HG03064 (cell line): Measurements from ENCODE around the gene MAML1.
"Not testable (repeated sequence)": the region's sequence is repeated elsewhere in the genome, so short reads cannot be mapped to it uniquely, and the experiment has no call there.

Source experiments
- ATAC-seq: cut with Tn5 transposase; IDR thresholded peaks from one replicate; pipeline ENCODE4 v1.9.1; 2021; ENCODE audit warnings: low read depth; ENCODE audit not compliant: unreplicated experiment

Gene MAML1

GRCh38 chr5:179732918-179733771, 523 bp downstream of the MAML1 start:
- peak; percentile 28 for ATAC-seq

GRCh38 chr5:179733772-179734126, 1.1 kb downstream of the MAML1 start:
- no peak for ATAC-seq

- no peak for ATAC-seq
These were observed 2.0 kb downstream of the MAML1 start for GRCh38 chr5:179734536-179735164.

GRCh38 chr5:179738742-179739141, 6.1 kb downstream of the MAML1 start:
- no peak for ATAC-seq

GRCh38 chr5:179744106-179744505, 11.5 kb downstream of the MAML1 start:
- ATAC-seq = not testable (repeated sequence)

GRCh38 chr5:179746872-179747271, 14.2 kb downstream of the MAML1 start:
- ATAC-seq = no peak

GRCh38 chr5:179747811-179748210, 15.2 kb downstream of the MAML1 start:
- ATAC-seq = no peak

- ATAC-seq = no peak
These were observed 17.4 kb downstream of the MAML1 start for GRCh38 chr5:179749857-179750508.

GRCh38 chr5:179753971-179754370, 21.3 kb downstream of the MAML1 start:
- no peak for ATAC-seq

GRCh38 chr5:179755022-179755421, 22.4 kb downstream of the MAML1 start:
- ATAC-seq = no peak

- no peak for ATAC-seq
These were observed 26.3 kb downstream of the MAML1 start for GRCh38 chr5:179758955-179759354.

- no peak for ATAC-seq
These were observed 27.2 kb downstream of the MAML1 start for GRCh38 chr5:179759581-179760551.

- no peak for ATAC-seq
These were observed 29.6 kb downstream of the MAML1 start for GRCh38 chr5:179762079-179762780.

GRCh38 chr5:179762781-179763176, 30.2 kb downstream of the MAML1 start:
- no peak for ATAC-seq

- no peak for ATAC-seq
These were observed 30.8 kb downstream of the MAML1 start for GRCh38 chr5:179763215-179763945.

GRCh38 chr5:179764056-179764455, 31.4 kb downstream of the MAML1 start:
- ATAC-seq = no peak

GRCh38 chr5:179765400-179765799, 32.8 kb downstream of the MAML1 start:
- ATAC-seq = no peak

GRCh38 chr5:179766021-179766725, 33.6 kb downstream of the MAML1 start:
- ATAC-seq = no peak
